IPS DF 19.7 (cell line): ENCODE data around the gene CDK19.

ENCODE experiments used
- DNase-seq: peaks from one replicate; pipeline ENCODE4 v3.0.0-alpha.2; 2013; ENCODE audit warnings: low read depth, low spot score

Gene CDK19

DNA sequence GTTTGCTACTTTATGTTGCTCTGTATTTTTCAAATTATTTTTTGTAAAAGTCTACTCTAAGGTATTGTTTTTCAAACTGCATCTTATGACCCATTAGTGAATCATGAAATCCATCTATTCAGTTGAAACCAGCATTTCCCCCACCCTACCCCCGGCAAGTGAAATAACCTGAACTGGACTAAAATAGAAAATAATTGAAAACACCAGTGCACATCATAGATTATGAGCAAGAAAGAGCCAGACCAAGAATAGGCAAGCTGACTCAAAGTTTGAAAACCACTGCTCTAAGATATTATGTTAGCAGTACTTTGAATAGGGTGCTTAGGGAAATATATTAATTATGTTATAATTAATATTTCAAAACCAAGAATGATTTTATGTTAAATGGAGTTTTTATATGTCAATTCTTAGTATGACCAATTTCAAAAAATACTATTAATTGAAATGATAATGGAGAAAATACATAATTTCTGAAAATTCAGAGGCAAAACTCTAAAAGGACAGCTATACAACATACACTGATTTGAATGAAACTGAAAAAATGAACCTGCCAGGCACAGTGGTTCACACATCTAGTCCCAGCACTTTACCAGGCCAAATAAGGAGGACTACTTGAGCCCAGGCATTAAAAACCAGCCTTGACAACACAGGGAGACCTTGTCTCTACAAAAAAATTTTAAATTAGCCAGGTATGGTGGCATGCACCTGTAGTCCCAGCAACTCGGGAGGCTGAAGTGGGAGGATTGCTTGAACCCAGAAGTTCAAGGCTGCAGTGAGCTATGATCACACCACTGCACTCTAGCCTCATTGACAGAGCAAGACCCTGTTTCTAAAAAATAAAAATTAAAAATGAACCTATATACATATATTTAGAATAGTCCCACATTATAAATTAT, 112.0 kb downstream of the CDK19 start:
- DNase-seq: no peak

DNA sequence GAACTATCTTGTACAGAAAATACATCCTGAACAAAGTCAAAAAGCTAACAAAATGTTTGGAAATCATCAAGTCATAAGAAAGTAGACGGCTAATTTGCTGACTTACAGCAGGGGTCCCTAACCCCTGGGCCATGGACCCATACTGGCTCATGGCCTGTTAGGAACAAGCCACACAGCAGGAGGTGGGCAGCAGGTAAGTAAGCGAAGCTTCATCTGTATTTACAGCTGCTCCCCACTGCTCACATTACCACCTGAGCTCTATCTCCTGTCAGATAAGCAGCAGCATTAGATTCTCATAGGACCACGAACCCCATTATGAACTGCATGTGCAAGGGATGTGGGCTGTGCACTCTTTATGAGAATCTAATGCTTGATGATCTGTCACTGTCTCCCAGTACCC, 115.5 kb downstream of the CDK19 start:
- no peak for DNase-seq

DNA sequence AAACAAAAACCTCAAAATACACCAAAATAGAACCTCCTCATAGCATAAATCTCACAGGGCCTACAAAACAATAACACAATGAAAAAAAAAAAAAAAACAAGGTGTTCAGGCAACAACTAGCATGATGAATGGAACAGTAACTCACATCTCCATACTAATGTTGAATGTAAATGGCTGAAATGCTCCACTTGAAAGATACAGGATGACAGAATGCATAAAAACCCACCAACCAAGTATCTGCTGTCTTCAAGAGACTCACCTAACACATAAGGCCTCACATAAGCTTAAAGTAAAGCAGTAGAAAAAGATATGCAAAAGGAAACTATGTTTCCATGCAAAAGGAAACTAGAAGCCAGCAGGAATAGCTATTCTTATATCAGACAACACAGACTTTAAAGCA, 121.3 kb downstream of the CDK19 start:
- DNase-seq: no peak

DNA sequence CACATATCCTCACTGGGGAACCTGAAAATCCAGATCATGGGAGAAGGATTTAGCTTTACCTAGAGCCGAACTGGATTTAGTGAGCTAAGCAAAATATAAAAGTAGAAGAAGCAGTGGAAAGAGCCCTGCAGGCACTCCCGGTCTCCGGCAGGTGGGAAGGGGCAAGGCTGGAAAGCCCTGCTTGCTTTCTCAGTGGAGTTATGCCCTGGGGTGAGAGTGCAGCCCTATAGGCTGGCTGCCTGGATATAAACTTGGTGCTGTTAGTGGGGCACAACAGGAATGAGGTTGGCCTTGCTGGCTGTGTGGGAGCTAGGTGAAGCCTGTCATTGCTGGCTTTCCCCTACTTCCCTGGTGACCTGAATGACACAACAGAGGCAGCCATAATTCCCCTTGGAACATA, 122.0 kb downstream of the CDK19 start:
- no peak for DNase-seq

DNA sequence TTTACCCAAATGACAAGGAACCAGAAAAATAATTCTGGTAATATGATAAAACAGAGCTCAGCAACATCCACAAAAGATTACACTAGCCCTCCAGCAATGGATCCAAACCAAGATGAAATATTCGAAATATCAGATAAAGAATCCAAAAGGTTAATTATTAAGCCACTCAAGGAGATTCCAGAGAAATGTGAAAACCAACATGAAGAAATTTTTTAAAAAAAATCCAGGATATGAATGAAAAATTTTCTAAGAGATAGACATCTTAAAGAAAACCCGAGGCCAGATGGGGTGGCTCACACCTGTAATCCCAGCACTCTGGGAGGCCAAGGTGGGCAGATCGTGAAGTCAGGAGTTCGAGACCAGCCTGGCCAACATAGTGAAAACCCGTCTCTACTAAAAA, 124.4 kb downstream of the CDK19 start:
- DNase-seq: no peak

DNA sequence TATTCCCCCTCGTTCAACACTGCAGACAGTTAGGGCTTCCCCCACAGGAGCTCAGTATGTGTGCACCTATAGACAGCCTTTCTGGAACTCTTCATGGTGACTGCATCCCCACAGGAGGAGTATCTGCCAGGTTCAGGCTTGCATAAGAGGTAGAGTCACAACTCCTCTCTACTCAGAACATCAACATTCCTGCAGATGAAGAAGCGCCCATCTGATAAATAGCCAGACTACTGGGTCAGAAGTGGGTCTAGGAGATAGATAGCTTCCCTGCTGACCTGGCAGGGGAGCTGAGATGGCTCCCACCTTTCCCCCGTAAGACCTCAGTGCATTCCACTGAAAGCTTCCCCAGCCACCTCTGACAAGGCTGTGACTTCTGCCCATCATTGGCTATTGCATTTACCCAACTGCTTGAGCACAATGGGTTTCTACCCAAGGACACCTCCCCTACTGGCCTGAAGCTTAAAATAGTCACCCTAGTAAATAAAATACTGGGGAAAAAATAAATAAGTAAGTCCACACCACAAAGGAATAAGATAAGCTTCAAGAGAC, 125.1 kb downstream of the CDK19 start:
- no peak for DNase-seq

DNA sequence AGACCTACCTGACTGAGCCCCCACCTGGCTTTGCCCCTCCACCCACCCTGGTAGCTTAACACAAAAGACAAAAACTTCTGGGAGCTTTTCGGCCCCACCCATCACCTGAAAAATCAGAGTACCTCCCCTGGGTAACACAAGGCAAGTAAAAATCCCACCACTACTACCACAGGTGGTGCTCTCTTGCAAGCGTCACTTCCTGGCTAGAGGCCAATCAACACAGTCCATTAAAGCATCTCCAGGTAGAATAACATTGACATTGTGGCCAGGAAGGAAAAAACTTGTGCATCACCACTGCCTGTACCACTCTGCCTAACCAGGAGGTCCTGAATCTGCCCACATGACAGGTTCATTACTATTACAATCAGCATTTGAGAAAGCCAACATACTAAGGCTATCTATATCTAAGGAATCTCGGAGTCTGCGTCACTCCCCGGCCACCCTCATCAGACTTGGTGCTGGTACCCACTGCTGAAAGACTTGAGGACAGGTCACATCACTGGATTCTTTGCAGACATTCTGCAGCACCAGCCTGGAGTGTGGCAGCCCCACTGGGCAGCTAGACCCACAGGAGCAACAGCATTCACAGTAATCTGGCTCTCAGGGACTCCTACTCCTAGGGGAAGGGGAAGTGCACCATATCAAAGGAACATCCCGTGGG, 125.9 kb downstream of the CDK19 start:
- no peak for DNase-seq

DNA sequence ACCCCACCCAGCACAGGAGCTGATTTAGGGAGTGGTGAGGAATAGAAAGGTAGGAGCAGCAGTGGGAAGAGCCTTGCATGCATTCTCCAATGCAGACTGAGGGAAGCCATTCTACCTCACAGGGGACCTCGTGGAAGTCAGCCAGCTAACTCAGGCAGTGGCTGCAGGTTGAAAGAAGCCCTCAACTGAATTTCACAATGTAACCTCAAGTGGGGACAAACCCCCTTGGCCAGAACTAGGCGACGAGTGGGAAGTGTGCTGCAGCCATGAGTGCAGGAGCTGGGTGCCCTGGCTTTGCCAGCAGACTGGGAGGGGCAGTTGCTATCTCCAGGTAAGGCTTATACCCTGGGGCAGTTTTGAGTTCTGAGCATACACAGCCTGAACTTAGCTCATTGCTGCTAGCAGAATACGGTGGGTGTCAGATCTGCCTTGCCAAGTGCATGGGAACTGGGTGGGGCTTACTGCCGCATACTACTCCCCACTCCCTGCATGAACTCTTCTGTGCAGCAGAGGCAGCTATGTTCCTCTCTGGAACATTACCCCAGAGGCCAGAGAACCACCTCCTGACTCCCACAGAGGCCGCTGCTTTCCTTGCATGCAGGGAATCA, 126.5 kb downstream of the CDK19 start:
- DNase-seq: no peak

DNA sequence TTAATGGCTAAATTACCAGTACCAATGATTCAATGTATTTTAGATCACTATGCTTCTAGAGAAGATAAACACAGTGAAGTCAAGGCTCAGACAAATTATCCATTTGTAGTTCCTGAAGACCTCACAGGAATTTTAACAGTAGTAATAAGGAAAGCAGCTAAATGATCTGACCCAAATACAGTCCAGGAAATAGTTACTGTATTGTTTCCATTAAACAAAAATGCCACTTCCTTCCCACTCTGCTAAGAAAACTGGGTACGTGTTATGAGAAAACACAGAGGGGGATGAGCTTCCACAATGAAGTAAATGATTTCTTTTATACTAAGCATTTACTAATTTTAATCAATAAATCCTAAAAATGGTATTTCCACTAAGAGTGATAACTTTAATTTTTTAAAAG, 127.9 kb downstream of the CDK19 start:
- no peak for DNase-seq

DNA sequence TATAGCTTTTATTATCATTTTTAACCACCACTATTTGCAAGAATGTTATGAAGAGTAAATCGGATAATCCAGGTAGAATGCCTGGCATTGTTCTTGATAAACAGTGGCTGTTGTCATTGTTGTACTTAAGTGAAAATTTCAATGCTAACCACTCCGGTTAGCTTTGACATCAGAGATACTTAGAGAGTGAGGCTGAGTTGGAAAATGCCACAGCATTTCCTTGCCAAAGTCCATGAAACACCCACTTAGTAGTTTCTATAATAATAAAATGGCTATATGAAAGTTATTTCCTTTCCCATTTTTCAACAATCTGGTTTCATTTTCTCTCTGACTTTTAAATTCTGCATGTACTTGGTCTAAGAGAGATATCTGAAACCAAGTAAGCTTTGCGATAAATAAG, 132.0 kb downstream of the CDK19 start:
- DNase-seq: no peak

DNA sequence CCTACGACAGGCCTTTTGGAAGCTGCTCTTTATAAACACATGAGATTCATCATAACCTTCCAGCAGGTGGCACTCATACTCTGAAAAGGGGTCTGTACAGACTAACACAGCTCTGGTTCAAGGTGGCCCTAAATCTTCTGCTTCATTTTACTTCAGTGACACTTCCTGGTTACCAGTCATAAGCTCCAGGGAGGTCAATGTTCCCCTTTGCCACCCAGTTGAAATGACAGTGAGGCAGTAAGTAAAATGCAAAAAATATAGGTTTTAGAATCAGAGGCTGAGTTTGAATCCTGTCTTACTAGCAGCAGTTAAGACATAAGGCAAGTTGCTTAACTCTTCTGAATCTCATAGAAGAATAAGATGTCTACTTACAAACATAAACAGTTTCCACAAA, 132.8 kb downstream of the CDK19 start:
- no peak for DNase-seq

DNA sequence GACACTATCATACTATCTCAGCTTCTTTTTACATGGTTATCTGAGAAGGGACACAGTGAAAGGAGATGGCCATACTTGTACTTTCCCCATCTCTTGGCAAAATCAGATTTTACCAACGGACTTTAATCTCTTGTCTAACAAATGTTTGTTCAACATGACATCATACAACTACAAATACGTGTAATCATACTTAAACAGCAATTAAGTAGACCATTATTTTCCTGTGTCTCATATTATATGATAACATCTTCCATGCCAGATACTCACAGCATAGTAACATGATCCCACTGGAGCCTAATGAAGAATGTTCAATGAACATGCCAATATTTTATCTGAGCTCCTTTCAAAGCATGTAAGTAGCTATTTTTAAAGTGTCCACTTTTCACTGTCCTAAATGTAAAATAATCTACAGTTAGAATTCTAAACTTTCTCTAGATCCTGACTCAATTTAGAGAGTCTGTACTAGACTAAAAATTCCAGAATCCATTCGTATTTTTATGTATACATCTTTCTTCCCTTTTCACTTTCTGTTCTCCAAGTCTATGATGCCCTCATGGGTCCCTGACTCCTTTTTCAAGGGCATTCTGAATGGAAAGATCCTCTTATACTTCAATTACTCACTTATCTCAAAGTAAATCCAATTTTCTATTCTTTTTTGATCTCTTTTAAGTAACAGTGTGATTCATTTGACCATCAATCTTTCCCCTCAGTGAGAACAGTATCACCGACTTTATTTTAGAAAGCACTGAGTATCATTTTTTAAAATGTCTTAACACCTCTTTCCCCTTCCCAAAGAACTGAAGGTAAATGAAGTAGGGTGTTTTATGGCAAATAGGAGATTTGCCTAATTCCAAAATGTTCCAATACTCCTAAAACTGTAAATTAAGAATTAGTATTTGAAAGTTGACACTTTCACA, 133.5 kb downstream of the CDK19 start:
- DNase-seq: no peak

DNA sequence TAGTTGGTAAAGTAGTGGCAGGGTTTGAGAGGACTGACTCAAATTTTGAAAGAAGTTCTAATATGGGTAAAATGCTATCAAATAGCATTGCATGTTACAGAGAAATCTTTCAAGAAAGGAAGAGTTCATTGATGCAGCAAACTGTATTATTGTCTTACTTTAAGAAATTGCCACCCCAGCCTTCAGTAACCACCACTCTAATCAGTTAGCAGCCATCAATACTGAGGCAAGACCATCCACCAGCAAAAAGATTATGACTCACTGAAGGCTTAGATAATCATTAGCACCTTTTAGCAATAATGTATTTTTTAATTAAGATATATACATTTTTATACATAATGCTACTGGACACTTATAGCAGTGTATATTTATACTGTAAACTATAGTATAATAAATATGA, 138.9 kb downstream of the CDK19 start:
- DNase-seq: no peak

DNA sequence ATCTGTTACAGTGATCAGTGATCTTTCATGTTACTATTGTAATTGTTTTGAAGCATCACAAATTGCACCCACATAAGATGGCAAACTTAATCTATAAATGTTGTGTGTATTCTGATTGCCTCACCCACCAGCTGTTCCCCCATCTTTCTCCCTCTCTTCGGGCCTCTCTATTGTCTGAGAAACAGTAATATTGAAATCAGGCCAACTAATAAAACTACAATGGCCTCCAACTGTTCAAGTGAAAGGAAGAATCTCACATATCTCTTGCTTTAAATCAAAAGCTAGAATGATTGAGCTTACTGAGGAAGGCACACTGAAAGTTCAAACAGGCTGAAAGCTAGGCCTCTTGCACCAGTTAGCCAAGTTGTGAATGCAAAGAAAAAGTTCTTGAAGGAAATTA, 141.2 kb downstream of the CDK19 start:
- no peak for DNase-seq

DNA sequence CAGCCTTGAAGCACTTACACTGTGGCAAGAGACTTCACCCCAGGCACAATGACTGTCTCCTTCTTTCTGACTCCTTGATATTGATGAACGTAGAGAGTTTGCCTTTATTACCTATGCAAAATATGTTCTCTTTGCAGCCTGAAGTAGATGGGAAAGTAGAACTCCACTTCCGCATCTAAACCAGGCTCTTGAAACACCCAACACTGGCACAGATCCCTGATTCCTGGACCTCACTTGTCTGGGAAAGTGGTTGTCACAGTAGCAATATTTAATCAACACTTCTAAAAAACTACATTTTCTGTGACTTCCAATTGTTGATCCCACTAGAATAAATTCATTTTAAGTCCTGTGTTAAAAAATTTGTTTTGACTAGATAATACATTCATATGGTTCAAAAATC, 143.1 kb downstream of the CDK19 start:
- no peak for DNase-seq

DNA sequence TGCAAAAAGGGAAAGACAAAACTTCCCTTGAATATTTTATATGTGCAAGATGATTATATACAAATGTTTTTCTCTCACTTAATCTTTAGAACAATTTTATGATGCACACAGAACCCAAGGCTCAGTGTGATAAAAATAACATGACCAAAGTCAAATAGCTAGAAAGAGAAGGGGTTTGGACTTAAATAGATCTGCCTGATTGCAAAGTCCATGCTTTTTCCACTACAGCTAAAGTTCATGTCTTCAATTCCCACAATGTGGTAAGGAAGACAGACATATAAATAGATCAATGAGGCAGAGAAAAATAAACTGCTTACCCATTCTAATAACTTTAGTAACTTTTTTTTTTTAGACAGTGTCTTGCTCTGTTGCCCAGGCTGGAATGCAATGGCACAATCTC, 143.8 kb downstream of the CDK19 start:
- no peak for DNase-seq

DNA sequence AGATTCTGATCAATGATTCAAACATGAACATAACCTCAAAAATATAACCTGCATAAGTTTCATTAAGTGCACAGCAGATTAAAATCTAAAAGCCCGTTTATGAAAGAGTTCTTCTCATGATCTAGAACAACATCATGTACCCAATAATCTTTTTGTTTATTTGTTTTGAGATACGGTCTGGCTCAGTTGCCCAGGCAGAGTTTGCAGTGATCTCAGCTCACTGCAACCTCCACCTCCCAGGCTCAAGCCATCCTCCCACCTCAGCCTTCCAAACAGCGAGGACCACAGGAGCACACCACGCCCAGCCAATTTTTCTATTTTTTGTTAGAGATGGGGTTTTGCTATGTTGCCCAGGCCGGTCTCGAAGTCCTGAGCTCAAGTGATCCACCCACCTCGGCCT, 149.7 kb downstream of the CDK19 start:
- DNase-seq: no peak

DNA sequence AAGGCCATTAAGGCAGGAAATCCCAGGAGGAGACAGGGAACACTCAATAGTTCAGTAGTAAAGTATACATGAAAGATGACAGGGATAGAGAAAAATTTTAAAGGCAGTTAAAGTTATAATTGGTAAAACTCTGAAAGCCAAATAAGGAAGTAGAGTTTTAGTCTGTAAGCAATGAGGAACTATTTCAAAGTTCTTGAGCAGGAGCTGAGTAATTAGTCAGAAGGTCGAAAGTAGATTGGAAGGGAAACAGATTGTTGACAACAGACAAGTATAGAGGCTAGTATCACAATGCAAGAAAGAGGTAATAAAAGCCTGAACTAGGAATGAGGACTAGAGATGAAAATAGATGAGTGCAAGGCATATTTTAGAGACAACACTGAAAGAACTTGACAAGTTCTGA, 150.3 kb downstream of the CDK19 start:
- DNase-seq: no peak

DNA sequence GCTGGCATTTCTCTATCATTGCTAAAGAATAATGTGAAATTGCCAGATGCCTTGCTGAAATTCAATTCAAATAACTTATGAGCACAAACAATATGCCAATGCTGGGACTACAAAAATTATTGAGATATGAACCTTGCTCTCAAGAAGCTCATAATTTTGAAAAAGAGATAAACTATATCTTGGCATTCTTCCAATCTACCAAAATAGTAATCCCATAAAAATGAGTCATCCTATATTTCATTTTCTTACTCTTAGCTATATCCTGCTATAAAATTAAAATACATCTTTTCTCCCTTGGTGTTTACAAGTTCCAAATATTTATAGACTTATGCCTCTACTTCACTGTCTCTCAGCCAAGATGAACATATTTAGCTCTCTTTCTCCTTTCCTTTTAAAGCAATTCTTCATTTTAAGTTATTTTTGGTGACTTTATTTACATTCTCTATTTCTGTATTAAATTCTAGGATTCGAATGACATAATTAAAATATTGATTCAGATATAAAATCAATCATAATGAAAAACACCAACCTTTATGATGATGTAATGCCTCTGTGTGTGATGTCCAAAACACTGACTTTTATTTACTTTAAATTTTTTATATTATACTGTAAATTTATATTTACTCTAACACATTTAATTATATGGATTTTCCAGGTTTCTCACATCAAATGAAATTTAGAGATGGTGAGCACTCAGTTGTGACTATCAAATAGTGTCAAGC, 152.6 kb downstream of the CDK19 start:
- DNase-seq: no peak

DNA sequence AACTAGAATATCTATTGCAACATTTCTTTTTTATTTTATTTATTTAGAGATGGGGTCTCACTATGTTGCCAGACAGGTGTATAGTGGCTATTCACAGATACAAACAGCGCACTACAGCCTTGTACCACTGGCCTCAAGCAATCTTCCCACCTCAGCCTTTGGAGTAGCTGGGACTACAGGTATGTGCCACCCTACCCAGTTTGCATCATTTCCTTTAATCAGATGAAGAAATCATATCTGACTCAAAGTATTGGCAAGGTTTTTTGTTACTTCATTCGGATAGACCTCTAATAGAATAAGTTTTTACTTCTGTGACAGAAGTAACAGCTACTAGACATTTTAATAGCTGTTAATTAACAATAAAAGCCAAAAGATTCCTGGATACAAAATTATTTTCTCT, 153.9 kb downstream of the CDK19 start:
- DNase-seq: no peak
